CD4-positive, CD25-positive, alpha-beta regulatory T cell (primary cell): ENCODE measurements around the gene VTA1. TPM values are rescaled to one million over a fixed set of nuclear protein-coding genes. Genes with fewer than 3 reads are reported as not detected.
A peak's percentile ranks its signal among the peaks of the same experiment; 100 is the strongest.
"Not testable (repeated sequence)": the region's sequence is repeated elsewhere in the genome, so short reads cannot be mapped to it uniquely, and the experiment has no call there.

Source experiments
- ATAC-seq, 2 donors: fragments of 150-1000 bp; cut with Tn5 transposase; one replicate each; pipeline ENCODE4 v1.10.0; 2021; ENCODE audit warnings: low read depth in 2 of 2, moderate number of reproducible peaks in 2 of 2, moderate library complexity in 1 of 2
- DNase-seq, 3 donors: peaks; one replicate each; pipeline versions ENCODE4 v3.0.0 to v3.0.0-alpha.2; 2012 to 2022; ENCODE audit warnings: mixed read lengths in 1 of 3
- H3K27ac ChIP-seq: one replicate; pipeline ENCODE4 v1.7.0; 2013; ENCODE audit warnings: mild to moderate bottlenecking, low read length; ENCODE audit not compliant: insufficient read depth, poor library complexity, severe bottlenecking
- H3K27me3 ChIP-seq: one replicate; pipeline ENCODE4 v1.7.0; 2013; ENCODE audit warnings: low read length; ENCODE audit not compliant: control insufficient read depth, insufficient read depth
- H3K36me3 ChIP-seq: one replicate; pipeline ENCODE4 v1.7.0; 2013; ENCODE audit warnings: mild to moderate bottlenecking, low read length, moderate library complexity; ENCODE audit not compliant: control insufficient read depth, insufficient read depth
- H3K4me1 ChIP-seq: 2 replicates; pipeline ENCODE4 v1.7.0; 2013; ENCODE audit warnings: mild to moderate bottlenecking, low read length; ENCODE audit not compliant: insufficient read depth, control insufficient read depth, poor library complexity, severe bottlenecking
- H3K4me3 ChIP-seq: one replicate; pipeline ENCODE4 v1.7.0; 2013; ENCODE audit warnings: low read depth, mild to moderate bottlenecking, low read length, moderate library complexity
- H3K9me3 ChIP-seq, 2 experiments: 1 replicate in 1 of 2; 2 replicates in 1 of 2; pipeline ENCODE4 v1.7.0; 2013; ENCODE audit warnings: low read length in 2 of 2, mild to moderate bottlenecking in 1 of 2, moderate library complexity in 1 of 2; ENCODE audit not compliant: control insufficient read depth in 2 of 2
- H3K27ac Mint-ChIP-seq, 3 donors: one replicate each; pipeline ENCODE4 v1.8.0; 2020 to 2022; ENCODE audit warnings: mild to moderate bottlenecking in 3 of 3, mixed read lengths in 3 of 3, moderate library complexity in 2 of 3
- H3K27me3 Mint-ChIP-seq: one replicate; pipeline ENCODE4 v1.8.0; 2022; ENCODE audit warnings: mild to moderate bottlenecking, mixed read lengths
- H3K36me3 Mint-ChIP-seq: one replicate; pipeline ENCODE4 v1.8.0; 2020; ENCODE audit warnings: mixed read lengths
- H3K4me1 Mint-ChIP-seq, 4 donors: one replicate each; pipeline ENCODE4 v1.8.0; 2020 to 2022; ENCODE audit warnings: mixed read lengths in 4 of 4, mild to moderate bottlenecking in 1 of 4
- H3K4me3 Mint-ChIP-seq, 4 donors: one replicate each; pipeline ENCODE4 v1.8.0; 2020 to 2022; ENCODE audit warnings: mild to moderate bottlenecking in 4 of 4, mixed read lengths in 4 of 4, moderate library complexity in 3 of 4
- H3K9me3 Mint-ChIP-seq, 7 donors: one replicate each; pipeline ENCODE4 v1.8.0; 2020 to 2022; ENCODE audit warnings: mixed read lengths in 7 of 7, mild to moderate bottlenecking in 3 of 7, moderate library complexity in 2 of 7
- polyA plus RNA-seq, 4 donors: library from polyadenylated mRNA; unstranded; fragments of 300-500 nt; fragmentation: Illumina TruSeq; gene quantifications; one replicate each; pipeline ENCODE4 v1.2.3, GENCODE V29; 2021
- total RNA-seq: library from RNA; stranded (reverse); gene quantifications from one replicate; pipeline ENCODE4 v1.2.3, GENCODE V29; 2022

Gene VTA1
- total RNA-seq: 20.1 TPM
- 10 to 100 TPM; 68.6 to 90.0 (median 83.5) TPM for polyA plus RNA-seq

- no peaks in the 10 kb centered on the region for H3K27me3 ChIP-seq
- Mint-ChIP-seq H3K36me3 (peaks cover 11% of the 10 kb centered on the region), H3K27ac (peak within 1 kb of the TSS; percentile 83 to 96 (median 95)), H3K27me3 (peaks cover 6% of the 10 kb centered on the region), H3K9me3 (no peaks in the 10 kb centered on the region), H3K4me3 (peak within 1 kb of the TSS; percentile 92 to 97 (median 96)), H3K4me1 (peaks cover 42 to 67% (median 52%) of the 10 kb centered on the region in 4 donors)
- H3K4me3 ChIP-seq: peak within 1 kb of the TSS; percentile 96
- peaks cover 26% of the 10 kb centered on the region for H3K4me1 ChIP-seq
- H3K27ac ChIP-seq: peak within 1 kb of the TSS; percentile 72
- H3K9me3 ChIP-seq: no peaks in the 10 kb centered on the region
- ATAC-seq (peak; percentile 98), DNase-seq (peak; percentile 92 to 99 (median 97))
- no peaks in the 10 kb centered on the region for H3K36me3 ChIP-seq
These were observed at the start of gene VTA1, which contains the start of gene NMBR for GRCh38 chr6:142146828-142147662. VTA1 (plus strand) TSS chr6:142147263; CDS start chr6:142147288, 25 bp downstream. NMBR (minus strand) TSS chr6:142147122; CDS start chr6:142088658, 58,464 bp downstream.

GRCh38 chr6:142104820-142105219 lies 42.2 kb upstream of the VTA1 start:
- not testable (repeated sequence) for ATAC-seq, H3K27me3 Mint-ChIP-seq

GRCh38 chr6:142110820-142111219 lies 36.2 kb upstream of the VTA1 start:
- H3K27me3 Mint-ChIP-seq, H3K36me3 ChIP-seq, H3K4me3 ChIP-seq, H3K27ac ChIP-seq, H3K4me1 ChIP-seq, DNase-seq, H3K9me3 ChIP-seq, H3K27ac Mint-ChIP-seq, H3K4me3 Mint-ChIP-seq, H3K4me1 Mint-ChIP-seq, H3K27me3 ChIP-seq, H3K9me3 Mint-ChIP-seq, H3K36me3 Mint-ChIP-seq, ATAC-seq: not testable (repeated sequence)

More at GRCh38 chr6:142104820-142105219, 42.2 kb upstream of the VTA1 start:
- not testable (repeated sequence) for H3K4me3 Mint-ChIP-seq, H3K36me3 Mint-ChIP-seq, H3K9me3 Mint-ChIP-seq, H3K4me1 ChIP-seq, H3K27me3 ChIP-seq, H3K36me3 ChIP-seq, DNase-seq, H3K9me3 ChIP-seq, H3K27ac ChIP-seq, H3K4me3 ChIP-seq, H3K27ac Mint-ChIP-seq, H3K4me1 Mint-ChIP-seq

DNA sequence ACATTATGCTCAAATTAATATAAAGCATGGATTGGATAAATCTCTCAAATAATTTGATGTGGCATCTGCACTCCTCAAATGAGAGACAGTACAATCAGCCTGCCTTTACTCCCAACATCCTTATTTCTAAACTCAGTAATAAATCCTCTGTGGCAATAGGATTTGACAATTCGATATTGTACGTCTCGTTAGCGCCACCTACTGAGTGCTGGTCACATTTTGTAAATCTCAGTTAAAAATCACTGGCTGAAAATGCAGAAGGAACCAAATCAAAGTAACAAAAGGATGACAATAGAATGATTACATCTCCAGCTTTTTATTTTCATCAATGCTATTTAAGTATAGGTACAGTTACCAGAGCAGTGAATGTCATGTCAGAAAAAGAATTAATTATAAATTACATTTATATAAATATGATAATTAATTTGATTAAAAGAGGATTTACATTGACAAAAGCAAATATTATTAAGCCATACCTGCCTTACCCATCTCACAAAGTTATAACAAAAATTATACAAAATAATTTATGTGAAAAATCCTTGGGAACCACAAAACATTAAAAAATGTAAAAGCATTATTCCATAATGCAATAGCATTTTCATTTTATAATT lies 34.5 kb upstream of the VTA1 start:
- no peaks in the 10 kb centered on the region for H3K27me3 ChIP-seq
- H3K36me3 Mint-ChIP-seq: no peaks in the 10 kb centered on the region
- no peak overlapping the region for H3K4me3 Mint-ChIP-seq
- peaks cover 12% of the 10 kb centered on the region for H3K27me3 Mint-ChIP-seq
- H3K36me3 ChIP-seq: no peaks in the 10 kb centered on the region
- no peak overlapping the region for H3K27ac Mint-ChIP-seq
- no peak overlapping the region for H3K4me3 ChIP-seq
- peaks cover 0 to 4% (median 0%) of the 10 kb centered on the region in 4 donors for H3K4me1 Mint-ChIP-seq
- ATAC-seq (no peak), DNase-seq (peak; percentile 34 to 69 (median 54))
- no peak overlapping the region for H3K27ac ChIP-seq
- no peaks in the 10 kb centered on the region for H3K4me1 ChIP-seq
- H3K9me3 ChIP-seq: no peaks in the 10 kb centered on the region
- peaks cover 0 to 2% (median 0%) of the 10 kb centered on the region in 7 donors for H3K9me3 Mint-ChIP-seq

DNA sequence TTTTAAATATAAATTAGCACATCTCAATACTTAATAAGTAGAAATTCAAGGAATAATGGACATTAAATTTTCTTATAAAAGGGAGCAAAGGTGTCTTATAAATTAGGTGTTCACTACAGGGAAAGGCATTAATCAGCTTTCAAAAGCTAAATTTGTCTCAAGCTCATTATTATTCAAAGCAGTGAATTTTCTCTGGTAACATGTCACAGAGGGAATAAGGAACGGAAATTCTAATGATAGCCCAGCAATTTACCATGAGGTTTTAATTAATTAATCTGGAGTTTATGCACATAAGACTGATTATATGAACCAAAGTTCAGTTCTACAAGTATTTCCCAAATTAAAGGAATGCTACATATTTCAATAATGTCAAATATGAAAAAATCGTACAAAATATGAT lies 29.7 kb upstream of the VTA1 start:
- DNase-seq (no peak), ATAC-seq (no peak)
- no peak overlapping the region for H3K27ac ChIP-seq
- H3K36me3 ChIP-seq: no peaks in the 10 kb centered on the region
- Mint-ChIP-seq H3K27me3 (peaks cover 8% of the 10 kb centered on the region), H3K27ac (no peak overlapping the region), H3K36me3 (no peaks in the 10 kb centered on the region), H3K9me3 (peaks cover 0 to 2% (median 0%) of the 10 kb centered on the region in 7 donors), H3K4me1 (no peaks in the 10 kb centered on the region), H3K4me3 (no peak overlapping the region)
- H3K27me3 ChIP-seq: peaks cover 9% of the 10 kb centered on the region
- no peak overlapping the region for H3K4me3 ChIP-seq
- no peaks in the 10 kb centered on the region for H3K9me3 ChIP-seq
- no peaks in the 10 kb centered on the region for H3K4me1 ChIP-seq

GRCh38 chr6:142118328-142118727 lies 28.7 kb upstream of the VTA1 start:
- H3K9me3 ChIP-seq: no peaks in the 10 kb centered on the region
- no peak overlapping the region for H3K27ac Mint-ChIP-seq

DNA sequence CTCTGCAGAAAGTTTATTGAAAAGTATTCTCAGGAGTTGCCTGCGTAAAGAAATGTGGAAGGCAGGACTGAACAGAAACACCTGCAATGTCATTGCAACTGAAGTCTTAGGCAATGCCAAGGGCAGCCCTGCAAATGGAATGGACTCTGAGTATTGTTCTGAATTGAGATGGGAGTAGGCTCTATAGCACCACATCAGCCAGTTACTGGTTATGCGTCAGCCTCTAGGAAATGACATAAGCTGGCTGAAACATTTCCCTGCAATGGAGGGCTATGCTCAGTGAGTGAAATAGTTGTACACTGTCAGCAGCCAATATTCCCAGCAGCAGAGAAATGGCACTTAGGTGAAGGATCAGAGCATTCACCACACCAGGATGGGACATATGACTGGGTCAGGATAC lies 28.1 kb upstream of the VTA1 start:
- Histone ChIP-seq H3K27ac (no peak overlapping the region), H3K4me3 (no peak overlapping the region), H3K9me3 (no peaks in the 10 kb centered on the region), H3K4me1 (no peaks in the 10 kb centered on the region), H3K36me3 (no peaks in the 10 kb centered on the region), H3K27me3 (peaks cover 9% of the 10 kb centered on the region)
- Mint-ChIP-seq H3K27ac (no peak overlapping the region), H3K4me1 (no peaks in the 10 kb centered on the region), H3K9me3 (peaks cover 0 to 2% (median 0%) of the 10 kb centered on the region in 7 donors), H3K27me3 (peaks cover 8% of the 10 kb centered on the region), H3K4me3 (no peak overlapping the region), H3K36me3 (no peaks in the 10 kb centered on the region)
- DNase-seq (no peak), ATAC-seq (no peak)

More at GRCh38 chr6:142118328-142118727, 28.7 kb upstream of the VTA1 start:
- H3K4me1 ChIP-seq: no peaks in the 10 kb centered on the region
- H3K4me3 ChIP-seq: no peak overlapping the region
- peaks cover 8% of the 10 kb centered on the region for H3K27me3 Mint-ChIP-seq
- H3K36me3 ChIP-seq: no peaks in the 10 kb centered on the region
- DNase-seq: no peak
- H3K27me3 ChIP-seq: peaks cover 9% of the 10 kb centered on the region
- H3K27ac ChIP-seq: no peak overlapping the region
- no peak overlapping the region for H3K4me3 Mint-ChIP-seq
- H3K9me3 Mint-ChIP-seq: peaks cover 0 to 2% (median 0%) of the 10 kb centered on the region in 7 donors
- ATAC-seq: no peak
- no peaks in the 10 kb centered on the region for H3K4me1 Mint-ChIP-seq
- no peaks in the 10 kb centered on the region for H3K36me3 Mint-ChIP-seq
